Left lung (tissue), 10 donors: Measurements from ENCODE around the gene ABHD2. TPM values are rescaled to one million over a fixed set of nuclear protein-coding genes. Genes with fewer than 3 reads are reported as not detected.
A peak's percentile ranks its signal among the peaks of the same experiment; 100 is the strongest.
"Not testable (repeated sequence)": the region's sequence is repeated elsewhere in the genome, so short reads cannot be mapped to it uniquely, and the experiment has no call there.

Experiments
- ATAC-seq: fragments of 200-7000 bp; cut with Tn5 transposase; one replicate; pipeline ENCODE4 v1.9.1; 2020; ENCODE audit warnings: moderate library complexity
- DNase-seq, 4 donors: peaks; one replicate each; pipeline ENCODE4 v3.0.0-alpha.2; 2013 to 2020
- H3K27ac ChIP-seq, 2 donors: fragments of 200-600 bp; sonication (generic) in 1 of 2; one replicate each; pipeline versions ENCODE4 v1.5.0 to v1.8.0; 2020 to 2021
- H3K27me3 ChIP-seq, 2 donors: fragments of 200-600 bp; sonication (generic) in 1 of 2; one replicate each; pipeline versions ENCODE4 v1.5.0 to v1.8.0; 2020 to 2021
- H3K36me3 ChIP-seq, 2 donors: fragments of 200-600 bp; sonication (generic) in 1 of 2; one replicate each; pipeline versions ENCODE4 v1.5.0 to v1.8.0; 2020 to 2021
- H3K4me1 ChIP-seq, 2 donors: fragments of 200-600 bp; one replicate each; pipeline ENCODE4 v1.8.0; 2021
- H3K4me3 ChIP-seq, 2 donors: fragments of 200-600 bp; sonication (generic) in 1 of 2; one replicate each; pipeline versions ENCODE4 v1.5.0 to v1.8.0; 2020 to 2021; ENCODE audit warnings: mild to moderate bottlenecking in 1 of 2
- H3K9me3 ChIP-seq, 2 donors: fragments of 200-600 bp; sonication (generic) in 1 of 2; one replicate each; pipeline versions ENCODE4 v1.5.0 to v1.8.0; 2020 to 2021
- intact Hi-C, 2 donors: fragments of 100-400 bp; cut with DNase I; formaldehyde crosslinking; loops; one replicate each; pipeline versions ENCODE4 v1.11.2 to v1.14.2; 2022
- polyA plus RNA-seq, 6 donors: library from polyadenylated mRNA; unstranded; fragments of 120-200 nt; gene quantifications; one replicate each; pipeline ENCODE4 v1.2.1, GENCODE V29; 2013; ENCODE audit not compliant: insufficient read length in 6 of 6
- total RNA-seq, 2 donors: library from RNA; stranded (reverse); fragmentation: NEBNext Ultra II Directional; extraction: Animal tissue kit (Norgen Biotek cat#: 25700); gene quantifications; one replicate each; pipeline ENCODE4 v1.2.1, GENCODE V29; 2021
- TF ChIP-seq, protein P1 (sequence below), 2 donors: fragments of 200-600 bp; sonication (generic) in 1 of 2; IDR thresholded peaks; one replicate each; pipeline versions ENCODE4 v1.5.0 to v1.8.0; 2021; ENCODE audit warnings: antibody characterized with exemption in 2 of 2
- donor health status: DM: no; HTN: yes; CAD: no.
- donor health status: DM: no; HTN: no; CAD: no.

ABHD2 gene
- total and polyA plus RNA-seq, 8 donors = 35.4 to 231 (median 46.9) TPM

DNA sequence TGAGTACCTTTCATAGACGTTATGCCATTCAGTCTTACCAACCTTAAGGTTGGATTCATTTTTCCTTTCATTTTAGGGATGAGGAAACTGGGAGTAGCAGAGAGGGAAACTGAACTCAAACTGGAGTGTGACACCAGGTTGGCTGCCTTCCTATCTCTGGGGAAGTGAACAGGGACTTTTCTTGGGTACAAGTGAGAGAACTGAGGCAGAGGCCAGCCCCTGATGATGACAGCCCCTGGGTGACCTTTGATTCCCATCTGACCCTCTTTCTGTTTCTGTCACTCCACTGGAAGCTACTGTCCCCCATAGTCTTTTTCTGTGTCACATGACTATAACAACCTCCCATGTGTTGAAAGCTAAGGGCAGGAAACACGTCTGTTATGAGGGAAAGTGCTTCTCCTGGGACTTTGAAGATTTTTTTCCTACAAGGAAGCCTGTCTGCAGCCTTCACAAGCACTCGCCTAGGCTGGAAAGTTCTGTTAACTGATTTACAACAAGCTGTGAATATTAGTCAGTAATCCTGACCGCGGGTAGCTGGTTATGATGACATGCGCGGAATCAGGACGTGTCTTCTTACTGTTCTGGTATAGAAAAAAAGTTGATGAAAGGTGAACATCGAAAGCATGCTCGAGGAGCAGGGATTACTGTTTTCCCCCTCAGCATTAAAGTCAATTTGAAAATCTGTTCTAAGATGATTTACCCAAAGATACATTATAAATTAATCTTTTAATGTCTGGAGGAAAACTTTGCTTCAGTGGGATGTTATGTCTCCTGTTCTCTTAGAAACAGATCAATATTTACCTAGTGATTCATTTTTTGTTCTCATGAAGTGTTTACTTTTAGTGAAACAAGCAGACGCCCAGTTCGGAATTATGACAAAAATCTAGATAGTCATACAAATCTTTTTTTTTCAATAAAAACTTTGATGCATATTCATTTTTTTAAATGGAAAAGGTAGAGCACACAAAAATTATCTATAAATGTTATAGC is 31.5 kb downstream of the ABHD2 start:
- DNase-seq (no peak), ATAC-seq (peak; percentile 41)
- TF ChIP-seq, protein P1, sequence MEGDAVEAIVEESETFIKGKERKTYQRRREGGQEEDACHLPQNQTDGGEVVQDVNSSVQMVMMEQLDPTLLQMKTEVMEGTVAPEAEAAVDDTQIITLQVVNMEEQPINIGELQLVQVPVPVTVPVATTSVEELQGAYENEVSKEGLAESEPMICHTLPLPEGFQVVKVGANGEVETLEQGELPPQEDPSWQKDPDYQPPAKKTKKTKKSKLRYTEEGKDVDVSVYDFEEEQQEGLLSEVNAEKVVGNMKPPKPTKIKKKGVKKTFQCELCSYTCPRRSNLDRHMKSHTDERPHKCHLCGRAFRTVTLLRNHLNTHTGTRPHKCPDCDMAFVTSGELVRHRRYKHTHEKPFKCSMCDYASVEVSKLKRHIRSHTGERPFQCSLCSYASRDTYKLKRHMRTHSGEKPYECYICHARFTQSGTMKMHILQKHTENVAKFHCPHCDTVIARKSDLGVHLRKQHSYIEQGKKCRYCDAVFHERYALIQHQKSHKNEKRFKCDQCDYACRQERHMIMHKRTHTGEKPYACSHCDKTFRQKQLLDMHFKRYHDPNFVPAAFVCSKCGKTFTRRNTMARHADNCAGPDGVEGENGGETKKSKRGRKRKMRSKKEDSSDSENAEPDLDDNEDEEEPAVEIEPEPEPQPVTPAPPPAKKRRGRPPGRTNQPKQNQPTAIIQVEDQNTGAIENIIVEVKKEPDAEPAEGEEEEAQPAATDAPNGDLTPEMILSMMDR (IDR thresholded peaks at IDR 0.05) = no peak
- intact Hi-C loops = no loop called here
- peaks cover 0 to 77% of the 10 kb centered on the region in 2 donors for H3K36me3 ChIP-seq
- no peaks in the 10 kb centered on the region for H3K9me3 ChIP-seq
- peaks cover 20 to 48% of the 10 kb centered on the region in 2 donors for H3K4me1 ChIP-seq
- peak overlapping the region; percentile 70 to 74 for H3K27ac ChIP-seq
- no peaks in the 10 kb centered on the region for H3K27me3 ChIP-seq
- no peak overlapping the region for H3K4me3 ChIP-seq

DNA sequence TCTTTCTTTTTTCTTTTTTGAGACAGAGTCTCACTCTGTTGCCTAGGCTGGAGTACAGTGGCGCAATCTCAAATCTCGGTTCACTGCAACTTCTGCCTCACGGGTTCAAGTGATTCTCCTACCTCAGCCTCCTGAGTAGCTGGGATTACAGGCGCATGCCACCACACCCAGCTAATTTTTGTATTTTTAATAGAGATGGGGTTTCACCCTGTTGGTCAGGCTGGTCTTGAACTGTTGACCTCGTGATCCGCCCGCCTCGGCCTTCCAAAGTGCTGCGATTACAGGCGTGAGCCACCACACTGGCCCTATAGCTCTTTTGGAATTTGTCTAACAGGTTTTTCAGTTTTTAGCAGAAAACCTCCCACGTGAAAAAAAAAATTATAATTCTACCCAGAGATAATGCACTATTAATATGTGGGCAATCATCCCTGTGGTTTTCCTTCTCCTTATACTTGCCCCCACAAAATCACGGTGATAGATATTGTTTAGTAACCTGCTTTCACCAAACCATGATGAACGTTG is 32.3 kb downstream of the ABHD2 start:
- H3K4me3 ChIP-seq, H3K27me3 ChIP-seq, intact Hi-C loops, DNase-seq, H3K9me3 ChIP-seq: not testable (repeated sequence)
- Histone ChIP-seq H3K36me3 (peaks cover 0 to 74% of the 10 kb centered on the region in 2 donors), H3K27ac (peak overlapping the region; percentile 70 to 74), H3K4me1 (peaks cover 18 to 48% of the 10 kb centered on the region in 2 donors)
- peak; percentile 5 for ATAC-seq

DNA sequence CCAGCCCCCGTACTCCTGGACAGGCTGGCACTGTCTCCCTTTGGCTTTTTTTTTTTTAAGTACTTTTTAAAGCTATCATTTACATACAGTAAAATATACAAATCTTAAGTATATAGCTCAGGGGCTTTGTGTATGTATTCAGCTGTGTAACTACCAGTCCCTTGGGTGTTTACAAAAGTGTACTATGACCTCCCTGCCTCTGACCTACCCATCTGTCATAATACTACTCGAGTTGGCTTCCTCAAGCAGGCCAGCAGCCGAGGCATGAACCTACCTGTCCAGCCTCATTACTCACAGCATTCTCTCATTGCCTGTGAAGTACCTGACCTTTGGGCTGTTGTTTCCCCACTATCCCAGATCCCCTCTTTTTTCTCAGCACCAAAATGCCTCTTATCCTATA is 33.2 kb downstream of the ABHD2 start:
- TF ChIP-seq, protein P1 (IDR thresholded peaks at IDR 0.05) = no peak
- peak; percentile 42 for ATAC-seq
- no peak for DNase-seq
- peak overlapping the region; percentile 70 to 74 for H3K27ac ChIP-seq
- H3K4me1 ChIP-seq = peaks cover 13 to 44% of the 10 kb centered on the region in 2 donors
- H3K4me3 ChIP-seq = no peak overlapping the region
- no peaks in the 10 kb centered on the region for H3K27me3 ChIP-seq
- peaks cover 0 to 71% of the 10 kb centered on the region in 2 donors for H3K36me3 ChIP-seq
- intact Hi-C loops = no loop called here
- H3K9me3 ChIP-seq = no peaks in the 10 kb centered on the region

DNA sequence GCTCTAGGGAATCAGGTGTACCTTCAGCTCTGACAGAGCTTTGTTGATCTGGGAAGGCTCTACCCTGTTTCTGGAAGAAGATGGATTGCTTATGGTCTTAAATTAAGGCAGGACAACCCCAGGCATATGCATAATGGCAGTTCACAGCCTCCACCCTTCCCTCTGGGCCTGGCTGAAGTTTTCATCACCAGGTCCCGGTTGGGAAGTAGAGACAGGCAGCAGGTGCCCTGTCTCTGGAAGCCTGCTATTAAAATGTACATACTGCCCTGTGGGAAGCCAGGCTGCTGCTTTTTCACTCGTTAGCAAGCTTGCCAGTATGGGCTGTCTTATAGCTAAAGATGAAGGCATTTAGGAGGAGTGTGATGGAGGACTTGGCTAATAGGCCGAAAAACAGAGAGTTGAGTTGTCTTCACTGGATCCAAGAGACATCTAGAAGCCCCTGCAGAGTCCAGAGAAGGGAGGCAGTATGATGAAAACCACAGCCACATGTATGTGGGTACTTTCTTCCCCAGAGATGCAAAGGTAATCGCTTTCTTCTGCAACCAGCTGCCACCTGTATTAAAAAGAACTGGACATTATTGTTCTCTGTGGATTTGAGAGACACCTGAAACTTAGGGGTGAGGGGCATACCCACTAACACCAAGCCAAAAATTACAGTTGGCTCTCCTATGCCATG is 34.4 kb downstream of the ABHD2 start:
- Histone ChIP-seq H3K36me3 (peaks cover 0 to 67% of the 10 kb centered on the region in 2 donors), H3K27ac (no peak overlapping the region)

DNA sequence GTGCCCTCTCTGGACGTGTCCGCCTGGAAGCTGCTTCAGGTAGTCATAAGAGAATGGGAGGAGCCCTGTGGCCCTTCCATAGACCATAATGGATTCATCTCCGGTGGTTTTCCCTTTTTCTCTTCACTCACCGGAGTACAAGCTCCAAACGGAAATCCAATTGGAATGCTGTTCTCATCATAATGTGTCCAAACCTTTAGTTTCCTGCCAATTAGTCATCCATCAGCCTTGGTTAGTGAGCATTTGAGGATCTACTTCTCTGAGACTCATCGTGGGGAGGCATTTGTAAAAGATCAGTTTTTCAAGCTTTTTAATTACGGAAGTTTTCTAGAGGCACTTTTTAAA is 34.9 kb downstream of the ABHD2 start:
- ATAC-seq (no peak), DNase-seq (no peak)
- H3K4me3 ChIP-seq = no peak overlapping the region
- H3K36me3 ChIP-seq = peaks cover 0 to 66% of the 10 kb centered on the region in 2 donors
- intact Hi-C loops = no loop called here
- no peak overlapping the region for H3K27ac ChIP-seq
- TF ChIP-seq, protein P1 (IDR thresholded peaks at IDR 0.05) = no peak
- peaks cover 13 to 33% of the 10 kb centered on the region in 2 donors for H3K4me1 ChIP-seq
- no peaks in the 10 kb centered on the region for H3K27me3 ChIP-seq
- no peaks in the 10 kb centered on the region for H3K9me3 ChIP-seq

More for the DNA sequence above, 34.4 kb downstream of the ABHD2 start:
- Histone ChIP-seq H3K4me1 (peaks cover 13 to 34% of the 10 kb centered on the region in 2 donors), H3K27me3 (no peaks in the 10 kb centered on the region), H3K4me3 (no peak overlapping the region), H3K9me3 (no peaks in the 10 kb centered on the region)
- ATAC-seq (no peak), DNase-seq (no peak)
- TF ChIP-seq, protein P1 (IDR thresholded peaks at IDR 0.05) = no peak
- intact Hi-C loops = no loop called here
